Astrocyte of the spinal cord (primary cell): ENCODE results near the gene ELL.

ENCODE experiments used
- DNase-seq: peaks from one replicate; pipeline ENCODE4 v3.0.0; 2011; ENCODE audit warnings: low read depth, low spot score
- H3K4me3 ChIP-seq: 2 replicates; pipeline ENCODE4 v1.5.1; 2011; ENCODE audit warnings: low read depth, mild to moderate bottlenecking, low read length, moderate library complexity
- in situ Hi-C: cut with HindIII; loops from 2 replicates; pipeline ENCODE4 v1.10.0; 2017; ENCODE audit warnings: low sequenced_read_pairs
- TF ChIP-seq, protein P1 (sequence below): IDR thresholded peaks from 2 replicates; pipeline ENCODE4 v1.5.1; 2012; ENCODE audit warnings: low read depth, mild to moderate bottlenecking, low read length, inconsistent platforms

The ELL gene

GRCh38 chr19:18501351-18501750, 20.5 kb downstream of the ELL start:
- no peak overlapping the region for H3K4me3 ChIP-seq
- in situ Hi-C loops: no loop called here
- no peak for DNase-seq
- TF ChIP-seq, protein P1, sequence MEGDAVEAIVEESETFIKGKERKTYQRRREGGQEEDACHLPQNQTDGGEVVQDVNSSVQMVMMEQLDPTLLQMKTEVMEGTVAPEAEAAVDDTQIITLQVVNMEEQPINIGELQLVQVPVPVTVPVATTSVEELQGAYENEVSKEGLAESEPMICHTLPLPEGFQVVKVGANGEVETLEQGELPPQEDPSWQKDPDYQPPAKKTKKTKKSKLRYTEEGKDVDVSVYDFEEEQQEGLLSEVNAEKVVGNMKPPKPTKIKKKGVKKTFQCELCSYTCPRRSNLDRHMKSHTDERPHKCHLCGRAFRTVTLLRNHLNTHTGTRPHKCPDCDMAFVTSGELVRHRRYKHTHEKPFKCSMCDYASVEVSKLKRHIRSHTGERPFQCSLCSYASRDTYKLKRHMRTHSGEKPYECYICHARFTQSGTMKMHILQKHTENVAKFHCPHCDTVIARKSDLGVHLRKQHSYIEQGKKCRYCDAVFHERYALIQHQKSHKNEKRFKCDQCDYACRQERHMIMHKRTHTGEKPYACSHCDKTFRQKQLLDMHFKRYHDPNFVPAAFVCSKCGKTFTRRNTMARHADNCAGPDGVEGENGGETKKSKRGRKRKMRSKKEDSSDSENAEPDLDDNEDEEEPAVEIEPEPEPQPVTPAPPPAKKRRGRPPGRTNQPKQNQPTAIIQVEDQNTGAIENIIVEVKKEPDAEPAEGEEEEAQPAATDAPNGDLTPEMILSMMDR: no peak

GRCh38 chr19:18500799-18501198, 21.1 kb downstream of the ELL start:
- DNase-seq: peak; percentile 57
- no peak overlapping the region for H3K4me3 ChIP-seq
- TF ChIP-seq, protein P1: no peak
- in situ Hi-C loops: no loop called here

DNA sequence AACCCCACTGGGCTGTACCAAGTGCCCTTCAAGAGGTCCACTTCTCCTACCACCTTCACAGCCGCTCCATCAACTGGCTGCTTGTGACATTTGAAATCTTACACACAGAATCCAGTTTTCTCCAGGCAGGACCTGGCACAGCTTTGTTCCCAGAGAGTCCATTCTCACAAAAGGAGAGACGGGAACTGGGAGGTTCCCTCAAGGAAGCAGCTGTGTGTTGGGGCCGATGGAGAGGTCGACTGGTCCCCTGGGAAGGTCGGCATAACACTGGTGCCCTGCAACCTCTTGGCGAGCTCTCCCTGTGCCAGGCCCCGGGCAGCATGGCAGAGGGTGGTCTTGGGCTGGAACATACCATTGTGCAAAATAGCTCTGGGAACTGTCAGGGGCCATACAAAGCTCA, 21.5 kb downstream of the ELL start:
- TF ChIP-seq, protein P1: no peak
- in situ Hi-C loops: no loop called here
- no peak for DNase-seq
- no peak overlapping the region for H3K4me3 ChIP-seq

- no peak overlapping the region for H3K4me3 ChIP-seq
- in situ Hi-C loops: no loop called here
- no peak for DNase-seq
- TF ChIP-seq, protein P1: no peak
These were observed 22.7 kb downstream of the ELL start for GRCh38 chr19:18499055-18499775.

DNA sequence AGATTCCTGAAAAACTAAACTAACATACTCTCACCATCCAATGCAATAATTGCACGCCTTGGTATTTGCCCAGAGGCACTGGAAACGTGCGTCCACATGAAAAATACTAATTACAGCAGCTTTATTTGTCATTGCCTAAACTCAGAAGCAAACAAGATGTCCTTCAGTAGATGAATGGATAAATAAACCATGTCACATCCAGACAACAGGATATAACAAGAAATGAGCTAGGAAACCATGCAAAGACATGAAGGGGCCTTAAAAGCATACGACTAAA, 25.0 kb downstream of the ELL start:
- in situ Hi-C loops: no loop called here
- no peak overlapping the region for H3K4me3 ChIP-seq
- TF ChIP-seq, protein P1: no peak
- no peak for DNase-seq

DNA sequence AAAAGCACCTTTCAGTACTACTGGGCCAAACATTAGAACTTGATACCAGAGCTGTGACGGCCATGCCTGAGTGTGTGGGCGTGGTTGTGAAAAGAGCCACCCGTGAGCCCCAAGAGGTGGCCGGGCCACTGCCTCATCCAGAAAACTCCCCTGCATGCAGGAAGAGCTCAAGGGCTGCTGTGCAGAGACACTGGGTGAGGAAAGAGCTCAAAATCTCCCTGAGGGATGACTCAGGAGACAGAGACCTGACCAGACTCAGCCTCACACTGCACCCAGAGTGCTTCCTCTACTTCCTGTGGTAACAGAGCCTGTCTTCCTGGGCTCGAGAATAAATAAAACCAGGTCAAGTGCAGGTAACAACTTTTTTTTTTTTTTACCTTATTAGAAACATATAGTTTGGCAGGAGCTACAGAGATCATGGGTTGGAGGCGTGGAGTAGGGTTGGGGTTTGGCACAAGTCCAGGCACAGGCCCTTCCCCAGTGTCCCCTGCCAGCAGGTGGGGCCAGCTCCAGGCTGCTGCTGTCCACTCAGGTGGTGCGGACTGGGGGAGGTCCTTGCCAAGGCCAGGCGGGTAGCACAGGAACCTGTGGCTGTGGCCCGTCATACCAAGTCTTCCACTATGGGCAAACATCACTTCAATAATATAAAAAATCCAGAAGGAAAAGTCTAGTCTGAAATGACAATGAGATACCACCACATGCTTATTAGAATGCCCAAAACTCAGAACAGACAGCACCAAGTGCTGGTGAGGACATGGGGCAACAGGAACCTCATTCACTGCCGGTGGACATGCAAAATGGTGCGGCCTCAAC, 25.5 kb downstream of the ELL start:
- peak; percentile 32 for DNase-seq
- in situ Hi-C loops: no loop called here
- H3K4me3 ChIP-seq: no peak overlapping the region
- TF ChIP-seq, protein P1: peak; percentile 16
